KG1 (cell line): ENCODE measurements around the gene DGKI.

Experiments
- DNase-seq: peaks from one replicate; lab custom pipeline; 2025; lab: John Stamatoyannopoulos, UW

The DGKI gene

DNA sequence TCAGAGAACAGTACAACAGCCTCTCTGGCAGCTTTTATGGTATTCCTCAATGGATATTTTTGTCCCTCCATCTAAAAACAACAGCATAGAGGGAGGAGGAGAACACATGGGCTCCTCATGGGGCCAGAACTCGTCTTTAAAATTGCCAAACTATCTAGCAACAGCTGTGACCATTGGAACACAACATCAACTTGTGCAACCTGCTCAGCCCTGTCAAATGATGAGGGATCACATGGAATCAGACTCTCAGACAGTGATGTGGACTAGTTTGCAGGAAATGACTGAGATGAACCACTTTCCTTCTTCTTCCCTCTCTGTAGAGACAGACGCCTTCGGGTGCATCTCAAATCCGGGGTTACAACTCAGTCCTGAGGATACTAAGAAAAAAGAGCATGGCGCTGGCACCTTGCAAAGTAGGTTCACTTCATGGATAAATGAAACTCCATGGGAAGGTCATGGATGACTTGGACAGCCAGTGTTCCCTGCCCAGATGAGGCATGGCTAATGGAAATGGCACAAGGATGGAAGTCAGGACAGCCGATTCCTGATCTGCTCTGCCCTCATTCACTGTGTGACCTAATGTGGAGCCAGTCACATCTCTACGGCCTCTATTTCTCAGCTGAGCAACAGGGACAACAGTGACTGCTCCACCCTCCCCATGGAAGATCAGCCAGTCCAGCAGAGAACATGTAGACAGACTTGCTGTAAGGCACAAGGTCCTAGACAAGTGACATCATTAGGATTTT lies 24.6 kb upstream of the DGKI start:
- DNase-seq = no peak

- DNase-seq = no peak
Measured at GRCh38 chr7:137870684-137871083, 23.9 kb upstream of the DGKI start.

DNA sequence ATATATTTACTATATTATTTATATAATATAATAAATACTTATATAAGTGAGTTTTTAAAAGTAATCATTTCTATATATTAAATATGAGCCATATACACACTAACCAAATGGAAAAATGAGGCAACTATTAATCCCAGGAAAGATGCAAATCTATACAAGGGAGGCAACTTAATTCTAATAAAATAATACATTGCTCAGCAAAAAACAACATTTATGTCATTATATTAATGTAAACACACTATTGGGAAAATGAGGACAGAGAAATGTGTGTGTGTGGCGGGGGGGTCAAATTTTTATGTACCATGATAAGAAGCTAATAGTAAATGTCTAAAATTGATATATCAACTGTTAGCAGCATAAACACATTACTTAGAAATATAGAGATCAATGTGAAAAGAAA lies 23.3 kb upstream of the DGKI start:
- DNase-seq = no peak

- no peak for DNase-seq
Measured at GRCh38 chr7:137869260-137869659, 22.5 kb upstream of the DGKI start.

- DNase-seq = no peak
Measured at GRCh38 chr7:137867289-137867688, 20.5 kb upstream of the DGKI start.

GRCh38 chr7:137865764-137866163 lies 19.0 kb upstream of the DGKI start:
- no peak for DNase-seq

DNA sequence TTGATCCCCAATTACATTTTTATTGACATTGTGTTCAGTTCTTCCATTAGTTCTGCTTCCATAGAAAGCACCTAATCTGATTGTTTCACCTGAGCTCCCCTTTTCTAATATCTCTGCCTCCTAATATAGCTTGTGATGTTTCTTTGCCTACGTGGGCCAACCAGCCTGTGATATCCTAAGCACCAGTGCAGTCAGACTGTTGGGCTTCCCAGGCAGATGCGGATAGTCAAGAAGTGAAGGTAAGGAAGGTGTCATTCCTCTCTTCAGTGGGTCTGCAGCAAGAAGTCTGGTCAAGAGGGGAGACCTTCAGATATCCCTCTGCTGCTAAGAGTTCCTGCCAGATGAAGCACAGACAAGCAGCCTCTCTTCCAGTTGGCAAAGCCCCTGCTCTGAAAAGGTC lies 16.2 kb upstream of the DGKI start:
- DNase-seq = no peak

DNA sequence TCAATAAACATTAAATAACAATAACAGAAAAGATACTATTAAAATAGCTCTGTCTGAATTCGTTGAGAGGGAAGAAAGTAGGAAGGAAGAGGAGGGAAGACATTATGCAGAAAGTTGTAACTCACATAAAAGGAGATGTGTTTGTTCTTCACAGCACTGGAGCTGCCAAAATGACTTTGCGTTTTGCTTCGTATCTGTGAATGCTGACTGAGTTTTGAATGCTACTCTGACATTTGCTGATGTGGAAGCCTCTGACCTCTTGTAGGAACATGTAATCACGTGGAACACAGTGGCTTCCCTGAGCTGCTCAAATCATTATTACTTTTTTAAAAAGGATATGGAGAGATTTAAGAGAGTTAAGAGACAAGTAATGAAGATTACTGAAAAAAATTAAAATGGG lies 15.6 kb upstream of the DGKI start:
- DNase-seq = no peak

DNA sequence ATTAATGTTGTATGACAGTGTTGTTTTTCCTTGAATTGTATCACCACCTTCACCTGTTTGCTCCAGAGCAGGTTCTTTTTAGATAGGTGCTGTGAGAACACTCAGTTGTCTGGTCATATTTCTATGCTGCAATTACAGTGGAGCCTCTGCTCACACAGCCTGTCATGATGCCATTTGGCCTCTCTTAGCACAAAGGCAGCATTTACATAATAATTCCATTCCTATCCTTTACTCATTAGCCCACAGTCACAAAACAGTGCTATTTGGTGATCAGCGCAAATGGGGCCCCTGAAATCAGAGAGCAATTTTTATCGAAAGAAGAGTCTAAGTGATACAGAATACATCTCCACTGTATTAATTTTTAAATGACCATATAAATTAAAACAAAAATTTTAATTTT lies 13.8 kb upstream of the DGKI start:
- DNase-seq = no peak

DNA sequence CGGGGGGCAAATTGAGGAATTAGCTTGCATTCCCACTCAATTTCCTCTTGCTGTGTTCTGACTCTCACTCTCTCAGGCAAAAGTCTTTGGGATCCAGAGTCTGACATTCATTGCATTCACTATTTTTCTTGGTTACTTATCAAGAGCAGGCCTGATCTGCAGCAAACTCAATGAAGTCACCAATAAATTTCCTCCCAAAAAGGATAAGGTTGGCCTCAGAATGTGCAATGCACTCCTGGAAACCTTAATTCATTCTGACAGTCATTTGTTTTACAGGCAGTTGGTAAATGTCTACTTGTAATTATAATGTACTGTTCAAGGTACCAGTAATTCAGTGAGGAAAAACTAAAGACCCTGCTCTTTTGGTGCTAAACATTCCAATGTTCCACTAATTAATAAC lies 6.3 kb upstream of the DGKI start:
- no peak for DNase-seq

DNA sequence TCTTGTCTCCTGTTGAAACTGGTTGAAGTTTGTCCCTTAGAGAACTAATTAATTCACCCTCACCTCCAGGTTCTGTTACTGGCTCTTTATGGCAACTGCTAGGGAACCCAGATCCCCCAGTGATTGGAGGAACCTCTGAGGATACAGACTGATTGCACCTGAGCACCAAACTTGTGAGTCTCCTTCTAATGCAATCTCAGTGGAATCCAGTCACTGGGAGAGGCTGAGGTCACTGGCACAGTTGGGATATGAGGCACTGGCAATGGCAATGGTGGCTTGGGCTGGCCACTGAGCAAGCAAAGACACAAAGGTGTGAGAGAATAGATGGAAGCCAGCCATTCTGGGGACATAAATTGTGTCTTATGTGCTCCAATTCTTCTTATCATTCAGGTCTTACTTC lies 5.3 kb upstream of the DGKI start:
- DNase-seq = no peak

DNA sequence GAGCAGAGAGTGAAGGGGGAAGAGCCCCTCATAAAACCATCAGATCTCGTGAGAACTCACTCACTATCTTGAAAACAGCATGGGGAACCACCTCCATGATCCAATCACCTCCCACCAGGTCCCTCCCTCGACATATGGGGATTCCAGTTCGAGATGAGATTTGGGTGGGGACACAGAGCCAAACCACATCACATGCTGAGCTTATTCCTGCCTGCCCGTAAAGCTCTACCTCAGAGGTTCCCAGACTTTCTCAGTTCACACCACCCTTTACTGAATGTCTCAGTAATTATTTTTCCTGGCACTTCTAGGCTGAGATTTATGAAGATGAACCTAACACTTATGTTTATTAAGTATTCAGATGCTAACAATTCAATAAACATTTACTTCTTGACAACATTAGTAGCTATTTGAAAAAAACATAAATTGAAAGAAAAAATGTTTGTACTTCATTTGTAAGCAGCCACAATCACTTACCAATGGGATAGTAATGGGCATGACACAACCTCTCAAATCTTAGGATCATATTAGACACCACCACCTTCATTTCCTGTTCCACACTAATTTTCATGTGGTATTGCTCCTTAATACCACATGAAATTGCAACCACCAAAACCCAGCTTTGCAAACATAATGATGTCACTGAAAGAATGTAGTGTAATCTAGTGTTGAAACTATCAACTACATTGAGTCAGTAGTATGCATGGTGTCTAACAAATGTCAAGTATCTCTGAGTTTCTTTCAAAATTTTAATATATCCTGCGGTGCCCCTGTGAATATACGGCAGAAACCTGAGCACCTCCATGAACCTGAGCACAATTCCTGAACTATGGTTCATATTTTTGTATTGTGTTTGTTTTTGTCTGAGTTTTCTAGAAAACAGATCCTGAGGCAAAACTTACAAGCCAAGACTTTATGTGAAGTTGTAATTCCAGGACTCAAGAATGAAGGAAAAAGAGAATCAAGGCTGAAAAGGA lies 4.5 kb upstream of the DGKI start:
- DNase-seq = no peak

DNA sequence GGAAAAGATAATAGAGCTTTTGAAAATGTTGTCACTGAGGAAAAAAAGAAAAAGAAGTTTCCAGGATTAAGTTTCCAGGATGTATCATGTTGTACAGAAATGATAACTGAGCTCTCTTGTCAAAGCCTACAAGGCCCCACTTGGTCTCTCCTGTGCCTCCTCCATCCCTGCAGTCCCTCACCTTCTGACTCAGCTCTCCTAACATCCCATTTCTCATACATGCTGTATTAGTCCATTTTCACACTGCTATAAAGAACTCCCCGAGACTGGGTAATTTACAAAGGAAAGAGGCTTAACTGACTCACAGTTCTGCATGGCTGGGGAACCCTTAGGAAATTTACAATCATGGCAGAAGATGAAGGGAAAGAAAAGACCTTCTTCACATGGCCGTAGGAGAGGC lies 3.8 kb upstream of the DGKI start:
- no peak for DNase-seq

DNA sequence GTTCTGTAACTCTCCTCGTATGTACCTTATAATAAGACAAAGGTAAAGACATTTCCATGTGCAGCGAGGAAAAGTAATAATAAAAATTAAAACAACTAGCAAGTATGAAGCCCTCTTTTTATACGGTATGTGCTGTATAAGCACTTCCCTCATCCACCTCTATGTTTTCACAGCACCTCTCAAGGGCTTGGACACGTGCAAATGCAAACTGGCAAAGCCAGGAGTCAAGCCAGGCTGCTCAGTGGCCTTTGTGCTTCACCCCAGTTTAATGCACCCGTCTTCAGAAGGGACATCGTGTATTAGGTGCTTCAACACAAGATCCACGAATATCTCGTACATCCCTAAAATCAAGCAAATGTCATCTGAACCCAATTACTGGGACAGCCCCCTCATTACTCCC lies 1.3 kb upstream of the DGKI start:
- DNase-seq = no peak

DNA sequence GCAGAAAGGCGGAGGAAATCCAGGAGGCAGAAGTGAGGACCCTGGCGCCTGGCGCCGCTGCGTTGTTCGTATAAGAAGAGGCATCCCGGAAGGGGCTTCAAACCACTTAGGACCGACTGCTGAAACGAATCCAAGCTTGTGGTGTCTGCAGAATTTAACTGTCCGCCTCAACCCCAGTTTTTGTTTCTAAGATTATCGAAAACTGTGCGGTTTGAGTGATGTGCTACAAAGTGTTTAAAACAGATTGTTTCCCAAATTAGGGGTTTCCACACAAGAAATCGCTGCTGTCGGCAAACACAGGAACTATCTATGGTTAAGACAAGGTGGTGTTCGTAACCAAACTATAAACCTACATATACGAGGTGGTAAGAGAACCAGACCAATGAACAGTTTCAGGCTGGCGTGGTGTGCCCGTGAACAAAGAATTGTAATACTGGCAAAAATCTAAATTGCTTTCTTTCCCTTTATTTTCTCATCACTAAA lies 835 bp upstream of the DGKI start:
- no peak for DNase-seq

DNA sequence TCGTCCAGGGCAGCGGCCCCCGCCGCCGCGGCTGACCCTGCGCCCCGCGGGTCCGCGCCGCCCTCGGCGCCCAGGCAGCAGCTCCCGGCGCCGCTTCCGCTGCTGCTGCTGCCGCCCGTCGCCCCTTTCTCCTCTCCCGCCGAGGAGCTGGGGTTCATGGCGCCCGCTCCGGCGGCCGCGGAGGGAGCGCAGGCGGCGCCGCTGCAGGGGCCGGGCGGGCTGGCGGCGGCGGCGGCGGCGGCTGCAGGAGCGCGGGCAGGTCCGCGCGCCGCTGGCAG lies 286 bp downstream of the DGKI start:
- DNase-seq = no peak

DNA sequence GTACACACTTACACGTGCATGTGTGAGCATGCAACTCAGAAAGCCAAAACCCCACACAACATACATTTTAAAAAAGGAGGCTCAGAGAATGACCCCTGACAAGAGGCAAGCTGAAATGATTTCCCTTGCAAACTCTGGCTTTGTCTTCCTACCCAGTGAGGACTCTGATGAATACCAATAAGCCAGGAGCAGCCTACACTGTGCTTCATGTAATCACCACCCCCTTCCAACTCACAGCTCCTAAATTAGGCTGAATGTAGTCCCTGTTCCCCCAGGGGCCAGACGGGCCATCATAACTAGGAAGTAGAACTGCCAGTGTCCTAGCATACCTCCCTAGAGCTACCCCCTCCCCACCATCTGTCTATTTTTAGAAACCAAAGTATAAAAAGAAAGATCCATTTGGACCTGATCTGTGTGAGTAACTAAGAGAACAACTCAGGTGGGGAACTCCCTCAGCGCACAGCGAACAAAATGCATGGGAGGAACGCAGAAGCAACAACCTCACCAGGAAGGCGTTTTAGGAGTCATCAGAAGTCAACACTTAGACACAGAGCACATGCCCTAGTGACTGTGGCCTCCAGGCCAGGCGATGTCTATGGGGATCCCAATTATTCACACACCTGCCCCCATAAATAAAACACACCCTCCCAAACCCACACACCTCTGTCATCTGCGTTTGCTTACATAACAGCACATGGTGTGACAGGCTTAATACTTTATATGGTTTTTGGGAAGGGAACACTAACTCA lies 1.9 kb downstream of the DGKI start:
- DNase-seq = no peak

- DNase-seq = no peak
Measured at GRCh38 chr7:137839903-137840779, 6.6 kb downstream of the DGKI start.

DNA sequence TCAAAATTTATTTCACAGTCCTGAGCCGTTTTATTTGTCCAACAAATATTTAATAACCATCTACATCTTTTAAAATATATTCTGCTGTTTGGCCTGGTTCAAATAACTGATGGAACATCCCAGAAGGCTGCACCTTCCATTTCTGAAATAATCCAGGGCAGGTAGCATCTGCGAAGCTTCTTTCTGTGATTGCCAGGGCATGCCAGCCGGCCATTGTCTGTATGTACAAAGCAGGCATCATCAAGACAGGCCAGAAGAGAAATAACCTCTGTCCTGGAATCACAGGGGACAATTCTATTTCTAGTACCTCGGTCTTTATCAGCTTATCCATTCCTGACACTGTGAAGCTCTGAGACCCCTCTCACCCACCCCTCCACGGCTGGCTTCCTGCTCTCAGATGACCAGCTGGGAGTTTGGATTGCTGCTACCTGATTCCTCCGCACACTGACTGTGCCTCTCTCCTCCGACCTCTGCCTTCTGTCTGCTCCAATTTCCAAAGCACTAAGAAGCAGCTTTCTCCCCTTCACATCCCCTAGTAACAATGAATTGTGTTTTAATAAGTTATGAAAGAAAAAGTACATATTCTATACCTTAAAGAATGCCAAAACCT lies 8.0 kb downstream of the DGKI start:
- no peak for DNase-seq

DNA sequence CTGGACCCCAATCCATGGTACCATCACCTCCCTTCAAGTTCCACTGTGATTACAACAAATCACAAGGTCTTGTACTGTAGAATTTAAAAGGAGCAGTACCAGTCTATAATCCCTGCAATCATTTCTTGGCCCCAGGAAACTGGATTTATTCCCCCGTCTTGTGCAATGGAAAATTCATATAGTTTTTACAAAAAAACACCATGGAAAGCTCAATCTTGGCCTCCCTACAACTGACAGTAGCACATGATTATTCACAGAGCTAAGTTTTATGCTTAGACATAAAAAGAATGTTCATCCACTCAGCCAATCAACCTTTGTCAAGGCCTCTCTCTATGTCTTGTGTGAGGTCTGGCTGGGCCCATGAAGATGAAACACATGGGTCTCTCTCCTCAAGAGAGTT lies 10.2 kb downstream of the DGKI start:
- DNase-seq = no peak

- no peak for DNase-seq
Measured at GRCh38 chr7:137836113-137836509, 10.7 kb downstream of the DGKI start.
